Measurements from ENCODE around the gene SCCPDH. TPM values are rescaled to one million over a fixed set of nuclear protein-coding genes. Genes with fewer than 3 reads are reported as not detected.
"Not testable (repeated sequence)": the region's sequence is repeated elsewhere in the genome, so short reads cannot be mapped to it uniquely, and the experiment has no call there.

The SCCPDH gene
- total and polyA plus RNA-seq, 3 donors from 2014 or later = 103 to 289 (median 132) TPM

GRCh38 chr1:246727594-246727993 lies 3.4 kb downstream of the SCCPDH start:
- no peaks in the 10 kb centered on the region for H3K9me3 ChIP-seq
- peaks cover 4% of the 10 kb centered on the region for H3K4me1 ChIP-seq
- TF ChIP-seq CTCF (IDR thresholded peaks at IDR 0.05) (no peak), POLR2A (IDR thresholded peaks at IDR 0.05) (no peak)
- WGBS, 2 donors = 96 to 97% methylated on average over 3 of the region's 3 CpGs
- no peaks in the 10 kb centered on the region for H3K27me3 ChIP-seq
- intact Hi-C loops (cut with DNase I; ENCODE audit: low total_unique reads) = no loop called here
- DNase-seq = no peak
- H3K4me3 ChIP-seq = no peak overlapping the region
- H3K27ac ChIP-seq = peak overlapping the region in 1 of 2 donors; percentile 92
- no peaks in the 10 kb centered on the region for H3K36me3 ChIP-seq (ENCODE audit: low read depth, missing control alignments)

- Histone ChIP-seq H3K27me3 (no peaks in the 10 kb centered on the region), H3K4me3 (no peak overlapping the region), H3K36me3 (ENCODE audit: low read depth, missing control alignments) (no peaks in the 10 kb centered on the region), H3K27ac (no peak overlapping the region), H3K9me3 (no peaks in the 10 kb centered on the region), H3K4me1 (peaks cover 4% of the 10 kb centered on the region)
- 83 to 91% methylated on average over 4 of the region's 4 CpGs for WGBS, 2 donors
- DNase-seq = no peak
- no peak for TF ChIP-seq POLR2A (IDR thresholded peaks at IDR 0.05)
- no peak for TF ChIP-seq CTCF (IDR thresholded peaks at IDR 0.05)
- intact Hi-C loops (cut with DNase I; ENCODE audit: low total_unique reads) = no loop called here
Measured at GRCh38 chr1:246728311-246728710, 4.1 kb downstream of the SCCPDH start.

- WGBS, 2 donors = 87 to 93% methylated on average over 5 of the region's 5 CpGs
- H3K27ac ChIP-seq; H3K27me3 ChIP-seq; DNase-seq; H3K9me3 ChIP-seq; H3K4me3 ChIP-seq; H3K36me3 ChIP-seq (ENCODE audit: low read depth, missing control alignments); H3K4me1 ChIP-seq; intact Hi-C loops (cut with DNase I; ENCODE audit: low total_unique reads): not testable (repeated sequence)
Measured at GRCh38 chr1:246729040-246729439, 4.8 kb downstream of the SCCPDH start.

GRCh38 chr1:246730839-246731238 lies 6.6 kb downstream of the SCCPDH start:
- no peak for DNase-seq
- TF ChIP-seq POLR2A (IDR thresholded peaks at IDR 0.05) (no peak), CTCF (IDR thresholded peaks at IDR 0.05) (no peak)
- no peaks in the 10 kb centered on the region for H3K9me3 ChIP-seq
- 97% methylated on average over 8 of the region's 8 CpGs for WGBS, 2 donors
- no peaks in the 10 kb centered on the region for H3K36me3 ChIP-seq (ENCODE audit: low read depth, missing control alignments)
- H3K4me1 ChIP-seq = no peaks in the 10 kb centered on the region
- H3K4me3 ChIP-seq = no peak overlapping the region
- H3K27ac ChIP-seq = no peak overlapping the region
- intact Hi-C loops (cut with DNase I; ENCODE audit: low total_unique reads) = no loop called here
- no peaks in the 10 kb centered on the region for H3K27me3 ChIP-seq

GRCh38 chr1:246731873-246732272 lies 7.7 kb downstream of the SCCPDH start:
- H3K36me3 ChIP-seq (ENCODE audit: low read depth, missing control alignments); DNase-seq; H3K4me1 ChIP-seq; H3K4me3 ChIP-seq; H3K9me3 ChIP-seq; intact Hi-C loops (cut with DNase I; ENCODE audit: low total_unique reads); H3K27me3 ChIP-seq; H3K27ac ChIP-seq: not testable (repeated sequence)
- 87 to 93% methylated on average over 3 of the region's 3 CpGs for WGBS, 2 donors

GRCh38 chr1:246733704-246734103 lies 9.5 kb downstream of the SCCPDH start:
- Histone ChIP-seq H3K4me1 (no peaks in the 10 kb centered on the region), H3K27ac (no peak overlapping the region), H3K36me3 (ENCODE audit: low read depth, missing control alignments) (no peaks in the 10 kb centered on the region), H3K27me3 (no peaks in the 10 kb centered on the region), H3K4me3 (no peak overlapping the region), H3K9me3 (no peaks in the 10 kb centered on the region)
- TF ChIP-seq CTCF (IDR thresholded peaks at IDR 0.05) (no peak), POLR2A (IDR thresholded peaks at IDR 0.05) (no peak)
- DNase-seq = no peak
- intact Hi-C loops (cut with DNase I; ENCODE audit: low total_unique reads) = no loop called here

Measured in testis (tissue), 3 donors.